Fibroblast of pulmonary artery (primary cell): ENCODE data around the gene HPCAL4.
A peak's percentile ranks its signal among the peaks of the same experiment; 100 is the strongest.

ENCODE experiments used
- DNase-seq: peaks from one replicate; pipeline ENCODE4 v3.0.0-alpha.2; 2010; ENCODE audit warnings: low read depth
- H3K4me3 ChIP-seq: replicated peaks from 2 replicates; pipeline ENCODE4 v1.5.1; 2011; ENCODE audit warnings: low read depth, mild to moderate bottlenecking, control low read depth, low read length, moderate library complexity
- TF ChIP-seq, protein P1 (sequence below): IDR thresholded peaks from 2 replicates; pipeline ENCODE4 v1.5.1; 2011; ENCODE audit warnings: mild to moderate bottlenecking, control low read depth, low read length, inconsistent platforms; ENCODE audit errors: missing control alignments

HPCAL4 gene

DNA sequence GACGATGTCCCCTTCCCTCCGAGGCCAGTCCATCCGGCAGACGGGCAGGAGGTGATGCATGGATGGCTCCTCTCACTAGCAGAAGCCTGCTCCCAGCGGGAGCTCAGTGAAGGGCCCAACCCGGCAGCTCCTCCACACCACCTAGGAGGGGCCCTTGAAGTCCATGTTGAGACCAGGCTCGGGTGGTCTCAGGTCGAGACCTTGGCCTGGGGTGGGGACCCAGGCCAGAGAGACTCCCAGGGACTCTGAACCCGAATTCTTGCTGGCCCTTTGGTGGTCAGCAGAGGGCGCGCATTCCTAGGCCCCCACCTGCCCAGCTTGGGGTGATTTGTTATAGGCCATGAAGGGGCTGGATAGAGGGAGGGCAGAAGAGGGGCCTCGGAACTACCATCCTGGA is 18.7 kb downstream of the HPCAL4 start:
- no peak for DNase-seq
- TF ChIP-seq, protein P1, sequence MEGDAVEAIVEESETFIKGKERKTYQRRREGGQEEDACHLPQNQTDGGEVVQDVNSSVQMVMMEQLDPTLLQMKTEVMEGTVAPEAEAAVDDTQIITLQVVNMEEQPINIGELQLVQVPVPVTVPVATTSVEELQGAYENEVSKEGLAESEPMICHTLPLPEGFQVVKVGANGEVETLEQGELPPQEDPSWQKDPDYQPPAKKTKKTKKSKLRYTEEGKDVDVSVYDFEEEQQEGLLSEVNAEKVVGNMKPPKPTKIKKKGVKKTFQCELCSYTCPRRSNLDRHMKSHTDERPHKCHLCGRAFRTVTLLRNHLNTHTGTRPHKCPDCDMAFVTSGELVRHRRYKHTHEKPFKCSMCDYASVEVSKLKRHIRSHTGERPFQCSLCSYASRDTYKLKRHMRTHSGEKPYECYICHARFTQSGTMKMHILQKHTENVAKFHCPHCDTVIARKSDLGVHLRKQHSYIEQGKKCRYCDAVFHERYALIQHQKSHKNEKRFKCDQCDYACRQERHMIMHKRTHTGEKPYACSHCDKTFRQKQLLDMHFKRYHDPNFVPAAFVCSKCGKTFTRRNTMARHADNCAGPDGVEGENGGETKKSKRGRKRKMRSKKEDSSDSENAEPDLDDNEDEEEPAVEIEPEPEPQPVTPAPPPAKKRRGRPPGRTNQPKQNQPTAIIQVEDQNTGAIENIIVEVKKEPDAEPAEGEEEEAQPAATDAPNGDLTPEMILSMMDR: peak; percentile 47
- no peak overlapping the region for H3K4me3 ChIP-seq

DNA sequence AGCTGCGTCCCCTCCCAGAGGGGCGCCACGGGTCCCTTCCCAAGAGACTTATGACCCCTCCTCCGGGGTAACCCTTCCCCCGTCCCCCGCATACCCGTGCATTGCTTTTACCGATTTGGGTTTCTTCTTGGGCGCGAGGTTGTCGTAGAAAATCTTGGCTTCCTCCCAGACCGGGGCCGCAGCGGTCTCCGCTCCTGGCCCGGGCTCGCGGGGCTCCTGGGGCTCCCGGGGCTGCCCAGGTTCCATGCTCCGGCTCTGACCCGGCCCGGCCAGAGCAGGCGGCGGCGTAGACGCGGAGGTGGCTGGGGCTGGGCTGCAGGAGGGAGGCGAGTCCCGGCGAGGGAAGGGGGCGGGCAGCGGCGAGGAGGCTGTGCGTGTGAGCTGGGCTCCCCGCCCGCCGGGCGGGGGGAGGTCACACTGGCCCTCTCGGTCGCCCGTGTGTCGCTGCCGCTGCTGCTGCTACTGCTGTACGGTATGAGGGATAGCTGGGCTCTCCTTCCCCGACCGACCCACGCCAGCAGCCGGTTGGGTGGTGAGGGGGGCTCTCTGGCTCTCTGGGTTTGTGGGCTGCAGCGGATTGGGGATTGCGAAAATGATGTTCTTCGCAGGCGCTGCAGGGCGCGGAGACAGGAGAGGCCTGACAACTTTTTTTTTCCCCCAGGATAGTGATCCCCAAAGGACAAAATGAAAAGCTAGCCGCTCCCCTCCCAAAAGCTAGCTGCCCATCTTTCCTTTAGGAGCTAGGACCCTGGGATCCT is 19.3 kb downstream of the HPCAL4 start, which contains the start of gene NT5C1A:
TSS of gene NT5C1A (minus strand) at position 315 of the 758 bp plus-strand sequence. CDS start at position 246, 69 bp downstream.
- TF ChIP-seq, protein P1: no peak
- no peak for DNase-seq
- H3K4me3 ChIP-seq: peak within 1 kb of the TSS; percentile 35

DNA sequence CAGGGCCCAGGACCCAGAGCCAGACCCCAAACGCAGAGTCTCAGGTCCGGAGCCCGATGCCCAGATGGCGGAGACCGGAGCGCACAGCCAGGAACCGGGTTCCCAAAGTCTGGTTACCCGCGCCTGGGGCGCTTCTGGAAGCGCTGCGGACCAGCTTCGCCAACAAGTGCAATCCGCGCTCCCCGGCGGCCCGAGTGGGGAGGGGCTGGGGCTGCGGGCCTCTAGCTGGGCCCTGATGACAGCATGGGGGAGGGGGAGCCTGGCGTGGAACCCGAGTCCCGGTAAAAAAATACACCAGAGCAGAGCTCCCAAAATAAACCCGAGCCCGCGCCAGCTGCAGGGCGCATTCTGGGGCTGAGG is 19.8 kb downstream of the HPCAL4 start:
- DNase-seq: no peak
- H3K4me3 ChIP-seq: peak overlapping the region; percentile 35
- TF ChIP-seq, protein P1: no peak

DNA sequence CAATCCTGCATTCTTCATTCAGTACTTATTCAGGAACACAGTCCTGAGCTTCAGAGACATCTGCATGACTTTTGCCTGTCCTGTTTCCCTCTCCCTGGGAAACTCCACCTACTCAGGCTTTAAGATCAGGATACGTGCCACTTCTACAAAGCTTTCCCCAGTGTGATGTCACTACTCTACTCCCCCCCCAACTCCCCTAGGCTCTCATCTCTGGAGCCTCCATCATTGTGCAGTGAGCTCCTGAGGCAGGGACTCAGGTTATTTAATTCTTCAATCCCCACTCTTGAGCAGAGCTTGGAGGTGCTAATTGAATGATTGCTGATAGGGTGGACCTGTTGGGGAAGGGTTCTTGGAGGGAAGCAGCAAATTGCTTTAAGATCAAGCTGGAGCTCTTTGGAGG is 20.5 kb downstream of the HPCAL4 start:
- H3K4me3 ChIP-seq: no peak overlapping the region
- TF ChIP-seq, protein P1: no peak
- no peak for DNase-seq

DNA sequence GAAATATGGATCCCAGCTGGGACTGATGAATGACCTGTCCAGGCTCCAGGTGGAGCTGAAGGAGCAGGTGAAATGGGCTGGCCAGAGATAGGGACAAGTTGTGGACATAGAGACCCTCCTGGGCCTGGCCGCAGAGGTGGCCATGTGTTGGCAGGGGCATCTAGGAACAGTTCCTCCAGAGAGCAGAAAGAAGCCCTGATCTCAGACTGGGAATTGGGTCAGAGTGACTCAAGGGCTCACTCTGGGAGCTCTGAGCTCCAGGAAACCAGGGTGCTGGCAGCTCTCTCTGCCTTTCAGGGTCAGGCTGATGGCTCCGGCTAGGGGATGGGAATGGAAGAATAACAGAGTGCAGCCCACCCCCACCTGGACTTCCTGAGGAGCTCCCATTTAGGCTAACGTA is 22.3 kb downstream of the HPCAL4 start:
- DNase-seq: no peak
- H3K4me3 ChIP-seq: no peak overlapping the region
- TF ChIP-seq, protein P1: no peak

DNA sequence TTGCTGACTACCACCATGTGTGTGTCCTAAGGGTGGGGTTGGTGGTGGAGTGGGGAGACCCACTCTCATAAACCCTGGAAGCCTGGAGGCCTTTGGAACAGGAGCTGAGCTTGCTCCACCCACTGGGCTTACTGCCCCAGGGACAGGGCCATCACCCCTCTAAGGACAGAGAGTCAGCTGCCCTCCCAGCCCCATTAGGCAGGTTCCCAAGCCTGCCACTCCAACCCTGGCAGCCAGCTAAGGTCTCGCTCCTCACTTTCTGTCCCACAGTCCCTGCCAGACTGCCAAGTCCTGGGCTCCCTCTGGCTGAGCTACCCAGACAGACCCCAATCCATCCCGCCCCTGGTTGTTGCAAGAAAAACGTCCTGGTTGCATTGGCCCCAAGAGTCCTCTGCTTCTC is 23.1 kb downstream of the HPCAL4 start:
- DNase-seq: no peak
- no peak overlapping the region for H3K4me3 ChIP-seq
- TF ChIP-seq, protein P1: no peak

DNA sequence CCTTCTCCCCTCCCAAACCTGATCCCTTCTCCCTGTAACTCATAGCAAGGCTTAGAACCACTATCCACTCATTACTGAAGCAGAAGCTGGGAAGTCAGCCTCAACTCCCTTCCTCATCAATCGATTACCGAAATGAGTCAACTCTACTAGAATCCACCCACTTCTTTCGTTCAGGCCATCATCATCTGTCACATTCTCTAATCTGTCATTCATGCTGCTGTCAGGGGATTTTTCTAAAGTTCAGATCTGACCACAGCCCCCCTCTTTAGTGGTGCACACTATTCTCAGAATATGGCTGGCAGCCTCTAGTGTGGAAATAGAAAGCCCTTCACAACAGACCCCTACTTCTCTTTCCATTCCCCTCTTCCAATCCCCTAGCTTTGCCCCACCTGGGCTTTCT is 24.5 kb downstream of the HPCAL4 start:
- DNase-seq: no peak
- TF ChIP-seq, protein P1: no peak
- no peak overlapping the region for H3K4me3 ChIP-seq
